Measurements from ENCODE around the gene PCMTD2. TPM values are rescaled to one million over a fixed set of nuclear protein-coding genes. Genes with fewer than 3 reads are reported as not detected.
A peak's percentile ranks its signal among the peaks of the same experiment; 100 is the strongest.

PCMTD2 gene
- total RNA-seq, 2 donors from 2014 or later = 52.8 to 67.8 TPM

- peaks cover 3 to 6% of the 10 kb centered on the region in 2 donors for H3K36me3 Mint-ChIP-seq (ENCODE audit: insufficient read depth in 2 of 2)
- H3K27me3 Mint-ChIP-seq (ENCODE audit: low read depth) = no peaks in the 10 kb centered on the region
- H3K9me3 Mint-ChIP-seq = no peaks in the 10 kb centered on the region
- peaks cover 72% of the 10 kb centered on the region for H3K4me1 Mint-ChIP-seq (ENCODE audit: low read depth)
- DNase-seq (no peak), ATAC-seq (replicated peaks in 1 of 2) (no peak)
- peak overlapping the region; percentile 31 to 47 for H3K4me3 Mint-ChIP-seq
- peak overlapping the region; percentile 54 for H3K27ac Mint-ChIP-seq
Measured at GRCh38 chr20:64261138-64261537, 5.6 kb downstream of the PCMTD2 start.

GRCh38 chr20:64264091-64264490 is 8.5 kb downstream of the PCMTD2 start:
- Mint-ChIP-seq H3K27me3 (ENCODE audit: low read depth) (no peaks in the 10 kb centered on the region), H3K9me3 (no peaks in the 10 kb centered on the region), H3K36me3 (ENCODE audit: insufficient read depth in 2 of 2) (peaks cover 1 to 6% of the 10 kb centered on the region in 2 donors), H3K27ac (no peak overlapping the region), H3K4me3 (no peak overlapping the region), H3K4me1 (ENCODE audit: low read depth) (peaks cover 44% of the 10 kb centered on the region)
- DNase-seq (no peak), ATAC-seq (replicated peaks in 1 of 2) (no peak)

- Mint-ChIP-seq H3K36me3 (ENCODE audit: insufficient read depth in 2 of 2) (peaks cover 1 to 6% of the 10 kb centered on the region in 2 donors), H3K9me3 (no peaks in the 10 kb centered on the region), H3K4me3 (no peak overlapping the region), H3K27me3 (ENCODE audit: low read depth) (no peaks in the 10 kb centered on the region), H3K4me1 (ENCODE audit: low read depth) (peaks cover 42% of the 10 kb centered on the region), H3K27ac (no peak overlapping the region)
- no peak for ATAC-seq (replicated peaks in 1 of 2)
- no peak for DNase-seq
Measured at GRCh38 chr20:64265201-64265600, 9.7 kb downstream of the PCMTD2 start.

GRCh38 chr20:64266988-64267387 is 11.4 kb downstream of the PCMTD2 start:
- ATAC-seq (replicated peaks in 1 of 2) (no peak), DNase-seq (no peak)
- H3K36me3 Mint-ChIP-seq (ENCODE audit: insufficient read depth in 2 of 2) = peaks cover 0 to 1% of the 10 kb centered on the region in 2 donors
- H3K27me3 Mint-ChIP-seq (ENCODE audit: low read depth) = no peaks in the 10 kb centered on the region
- no peaks in the 10 kb centered on the region for H3K9me3 Mint-ChIP-seq
- H3K27ac Mint-ChIP-seq = no peak overlapping the region
- H3K4me1 Mint-ChIP-seq (ENCODE audit: low read depth) = peaks cover 26% of the 10 kb centered on the region
- H3K4me3 Mint-ChIP-seq = no peak overlapping the region

GRCh38 chr20:64268174-64268573 is 12.6 kb downstream of the PCMTD2 start:
- DNase-seq (no peak), ATAC-seq (replicated peaks in 1 of 2) (no peak)
- Mint-ChIP-seq H3K27me3 (ENCODE audit: low read depth) (no peaks in the 10 kb centered on the region), H3K27ac (no peak overlapping the region), H3K4me3 (no peak overlapping the region), H3K36me3 (ENCODE audit: insufficient read depth in 2 of 2) (peaks cover 0 to 1% of the 10 kb centered on the region in 2 donors), H3K9me3 (no peaks in the 10 kb centered on the region), H3K4me1 (ENCODE audit: low read depth) (peaks cover 26% of the 10 kb centered on the region)

- H3K4me3 Mint-ChIP-seq = no peak overlapping the region
- H3K27me3 Mint-ChIP-seq (ENCODE audit: low read depth) = no peaks in the 10 kb centered on the region
- H3K27ac Mint-ChIP-seq = no peak overlapping the region
- H3K4me1 Mint-ChIP-seq (ENCODE audit: low read depth) = peaks cover 13% of the 10 kb centered on the region
- H3K9me3 Mint-ChIP-seq = no peaks in the 10 kb centered on the region
- peaks cover 0 to 1% of the 10 kb centered on the region in 2 donors for H3K36me3 Mint-ChIP-seq (ENCODE audit: insufficient read depth in 2 of 2)
- DNase-seq (no peak), ATAC-seq (replicated peaks in 1 of 2) (no peak)
Measured at GRCh38 chr20:64269604-64270411, 14.3 kb downstream of the PCMTD2 start.

GRCh38 chr20:64271636-64272035 is 16.1 kb downstream of the PCMTD2 start:
- ATAC-seq (replicated peaks in 1 of 2) (no peak), DNase-seq (no peak)
- Mint-ChIP-seq H3K27ac (no peak overlapping the region), H3K9me3 (no peaks in the 10 kb centered on the region), H3K36me3 (ENCODE audit: insufficient read depth in 2 of 2) (no peaks in the 10 kb centered on the region), H3K4me1 (ENCODE audit: low read depth) (peaks cover 13% of the 10 kb centered on the region), H3K27me3 (ENCODE audit: low read depth) (no peaks in the 10 kb centered on the region), H3K4me3 (no peak overlapping the region)

- Mint-ChIP-seq H3K27ac (no peak overlapping the region), H3K4me3 (no peak overlapping the region), H3K9me3 (no peaks in the 10 kb centered on the region), H3K36me3 (ENCODE audit: insufficient read depth in 2 of 2) (no peaks in the 10 kb centered on the region), H3K27me3 (ENCODE audit: low read depth) (no peaks in the 10 kb centered on the region), H3K4me1 (ENCODE audit: low read depth) (peaks cover 13% of the 10 kb centered on the region)
- DNase-seq = no peak
- ATAC-seq (replicated peaks in 1 of 2) = no peak
Measured at GRCh38 chr20:64273109-64273508, 17.6 kb downstream of the PCMTD2 start.

- Mint-ChIP-seq H3K4me3 (no peak overlapping the region), H3K4me1 (ENCODE audit: low read depth) (peaks cover 15% of the 10 kb centered on the region), H3K9me3 (no peaks in the 10 kb centered on the region), H3K27me3 (ENCODE audit: low read depth) (no peaks in the 10 kb centered on the region), H3K36me3 (ENCODE audit: insufficient read depth in 2 of 2) (no peaks in the 10 kb centered on the region), H3K27ac (no peak overlapping the region)
- ATAC-seq (replicated peaks in 1 of 2) = no peak
- no peak for DNase-seq
Measured at GRCh38 chr20:64276817-64277216, 21.3 kb downstream of the PCMTD2 start.

GRCh38 chr20:64277571-64278316 is 22.2 kb downstream of the PCMTD2 start:
- no peak overlapping the region for H3K4me3 Mint-ChIP-seq
- no peak overlapping the region for H3K27ac Mint-ChIP-seq
- no peak for ATAC-seq (replicated peaks in 1 of 2)

GRCh38 chr20:64278317-64278681 is 22.8 kb downstream of the PCMTD2 start:
- H3K9me3 Mint-ChIP-seq = no peaks in the 10 kb centered on the region
- DNase-seq = no peak
- no peak overlapping the region for H3K4me3 Mint-ChIP-seq
- H3K36me3 Mint-ChIP-seq (ENCODE audit: insufficient read depth in 2 of 2) = no peaks in the 10 kb centered on the region
- no peak overlapping the region for H3K27ac Mint-ChIP-seq
- peaks cover 16% of the 10 kb centered on the region for H3K4me1 Mint-ChIP-seq (ENCODE audit: low read depth)
- ATAC-seq (replicated peaks in 1 of 2) = no peak
- no peaks in the 10 kb centered on the region for H3K27me3 Mint-ChIP-seq (ENCODE audit: low read depth)

More at GRCh38 chr20:64277571-64278316, 22.2 kb downstream of the PCMTD2 start:
- no peak for DNase-seq
- H3K4me1 Mint-ChIP-seq (ENCODE audit: low read depth) = peaks cover 16% of the 10 kb centered on the region
- H3K27me3 Mint-ChIP-seq (ENCODE audit: low read depth) = no peaks in the 10 kb centered on the region
- no peaks in the 10 kb centered on the region for H3K9me3 Mint-ChIP-seq
- no peaks in the 10 kb centered on the region for H3K36me3 Mint-ChIP-seq (ENCODE audit: insufficient read depth in 2 of 2)

- no peak overlapping the region for H3K4me3 Mint-ChIP-seq
- ATAC-seq (replicated peaks in 1 of 2) (peak in 1 of 2 donors; percentile 74), DNase-seq (peak in 1 of 2 donors; percentile 41)
- no peak overlapping the region for H3K27ac Mint-ChIP-seq
- no peaks in the 10 kb centered on the region for H3K27me3 Mint-ChIP-seq (ENCODE audit: low read depth)
- peaks cover 16% of the 10 kb centered on the region for H3K4me1 Mint-ChIP-seq (ENCODE audit: low read depth)
- H3K36me3 Mint-ChIP-seq (ENCODE audit: insufficient read depth in 2 of 2) = no peaks in the 10 kb centered on the region
- no peaks in the 10 kb centered on the region for H3K9me3 Mint-ChIP-seq
Measured at GRCh38 chr20:64279826-64280459, 24.4 kb downstream of the PCMTD2 start.

- Mint-ChIP-seq H3K4me3 (no peak overlapping the region), H3K4me1 (ENCODE audit: low read depth) (peaks cover 16% of the 10 kb centered on the region), H3K36me3 (ENCODE audit: insufficient read depth in 2 of 2) (no peaks in the 10 kb centered on the region), H3K9me3 (no peaks in the 10 kb centered on the region), H3K27me3 (ENCODE audit: low read depth) (no peaks in the 10 kb centered on the region), H3K27ac (no peak overlapping the region)
- no peak for DNase-seq
- no peak for ATAC-seq (replicated peaks in 1 of 2)
Measured at GRCh38 chr20:64280460-64280843, 24.9 kb downstream of the PCMTD2 start.

Data from activated T-cell treated with anti-CD3 and anti-CD28 coated beads, Interleukin-2, amount 50 U/mL, for 72 hours (primary cell).